Astrocyte (in vitro differentiated cells and primary cell): ENCODE results near the gene ATP5F1D. TPM values are rescaled to one million over a fixed set of nuclear protein-coding genes. Genes with fewer than 3 reads are reported as not detected.
A peak's percentile ranks its signal among the peaks of the same experiment; 100 is the strongest.

Experiments
- DNase-seq: peaks from one replicate; pipeline ENCODE4 v3.0.0-alpha.2; 2010; ENCODE audit warnings: low read depth
- FAIRE-seq: peaks from 2 replicates; lab custom pipeline; 2011; peaks lifted over from hg19 to GRCh38; lab: Jason Lieb, UNC
- H2AFZ ChIP-seq: 2 replicates; pipeline ENCODE4 v1.6.0; 2012; ENCODE audit warnings: low read depth, low read length, inconsistent platforms
- H3K27ac ChIP-seq: 2 replicates; pipeline ENCODE4 v1.5.1; 2011; ENCODE audit warnings: low read depth, low read length, inconsistent platforms
- H3K27me3 ChIP-seq: 2 replicates; pipeline ENCODE4 v1.6.0; 2011; ENCODE audit warnings: low read length, inconsistent platforms; ENCODE audit not compliant: insufficient read depth
- H3K36me3 ChIP-seq: 2 replicates; pipeline ENCODE4 v1.5.1; 2011; ENCODE audit warnings: low read length, inconsistent platforms; ENCODE audit not compliant: insufficient read depth
- H3K4me1 ChIP-seq: 2 replicates; pipeline ENCODE4 v1.5.1; 2011; ENCODE audit warnings: low read length, inconsistent platforms; ENCODE audit not compliant: insufficient read depth
- H3K4me2 ChIP-seq: 2 replicates; pipeline ENCODE4 v1.6.0; 2012; ENCODE audit warnings: low read length, inconsistent platforms
- H3K4me3 ChIP-seq: 2 replicates; pipeline ENCODE4 v1.5.1; 2011; ENCODE audit warnings: low read depth, mild to moderate bottlenecking, low read length, inconsistent platforms; ENCODE audit not compliant: insufficient read depth
- H3K79me2 ChIP-seq: 2 replicates; pipeline ENCODE4 v1.6.0; 2012; ENCODE audit warnings: mild to moderate bottlenecking, low read length, inconsistent platforms; ENCODE audit not compliant: insufficient read depth
- H3K9ac ChIP-seq: 2 replicates; pipeline ENCODE4 v1.6.0; 2012; ENCODE audit warnings: mild to moderate bottlenecking, low read length, inconsistent platforms
- H3K9me3 ChIP-seq: 2 replicates; pipeline ENCODE4 v1.5.1; 2012; ENCODE audit warnings: low read depth, mild to moderate bottlenecking, low read length, inconsistent platforms; ENCODE audit not compliant: insufficient read depth
- H4K20me1 ChIP-seq: 2 replicates; pipeline ENCODE4 v1.6.0; 2012; ENCODE audit warnings: low read length, inconsistent platforms; ENCODE audit not compliant: insufficient read depth
- H3K27ac Mint-ChIP-seq: one replicate; pipeline ENCODE4 v1.8.0; 2021; ENCODE audit warnings: mild to moderate bottlenecking, mixed read lengths; ENCODE audit not compliant: unreplicated experiment
- H3K27me3 Mint-ChIP-seq: one replicate; pipeline ENCODE4 v1.8.0; 2021; ENCODE audit warnings: low read depth, mixed read lengths; ENCODE audit not compliant: unreplicated experiment
- H3K36me3 Mint-ChIP-seq: one replicate; pipeline ENCODE4 v1.8.0; 2021; ENCODE audit warnings: low read depth, mixed read lengths; ENCODE audit not compliant: unreplicated experiment
- H3K4me1 Mint-ChIP-seq: one replicate; pipeline ENCODE4 v1.8.0; 2021; ENCODE audit warnings: low read depth, mixed read lengths; ENCODE audit not compliant: unreplicated experiment
- H3K4me3 Mint-ChIP-seq: one replicate; pipeline ENCODE4 v1.8.0; 2021; ENCODE audit warnings: mild to moderate bottlenecking, moderate library complexity, mixed read lengths; ENCODE audit not compliant: unreplicated experiment
- H3K9me3 Mint-ChIP-seq: one replicate; pipeline ENCODE4 v1.8.0; 2021; ENCODE audit warnings: mild to moderate bottlenecking, mixed read lengths; ENCODE audit not compliant: unreplicated experiment
- CTCF ChIP-seq: IDR thresholded peaks from 2 replicates; pipeline ENCODE4 v1.5.1; 2011; ENCODE audit warnings: low read depth, mild to moderate bottlenecking, inconsistent platforms, low read length, moderate library complexity; ENCODE audit not compliant: insufficient read depth
- EZH2 ChIP-seq: IDR thresholded peaks from 2 replicates; pipeline ENCODE4 v1.6.1; 2012; ENCODE audit warnings: mild to moderate bottlenecking, low read length, inconsistent platforms; ENCODE audit not compliant: insufficient read depth
- total RNA-seq: library from RNA; stranded (reverse); gene quantifications from 2 replicates; pipeline ENCODE4 v1.2.1, GENCODE V29; 2021

The ATP5F1D gene
- total RNA-seq, 1 donor from 2014 or later = 154 TPM

- Mint-ChIP-seq H3K27me3 (no peaks in the 10 kb centered on the region), H3K9me3 (no peaks in the 10 kb centered on the region), H3K4me1 (peaks cover 28% of the 10 kb centered on the region), H3K36me3 (peaks cover 9% of the 10 kb centered on the region), H3K4me3 (peak overlapping the region; percentile 75), H3K27ac (peak overlapping the region; percentile 58)
- Histone ChIP-seq H4K20me1 (peaks cover 35% of the 10 kb centered on the region), H3K27me3 (no peaks in the 10 kb centered on the region), H3K27ac (no peak overlapping the region), H3K79me2 (peaks cover 33% of the 10 kb centered on the region), H3K36me3 (peaks cover 11% of the 10 kb centered on the region), H3K9me3 (no peaks in the 10 kb centered on the region), H3K4me1 (peaks cover 70% of the 10 kb centered on the region), H3K4me2 (peak overlapping the region; percentile 93), H2AFZ (no peak overlapping the region), H3K9ac (peak overlapping the region; percentile 75), H3K4me3 (peak overlapping the region; percentile 53)
- FAIRE-seq = no peak
- TF ChIP-seq CTCF (no peak), EZH2 (no peak)
- DNase-seq = no peak
Observed at GRCh38 chr19:1267477-1268225, 26.1 kb downstream of the ATP5F1D start.

DNA sequence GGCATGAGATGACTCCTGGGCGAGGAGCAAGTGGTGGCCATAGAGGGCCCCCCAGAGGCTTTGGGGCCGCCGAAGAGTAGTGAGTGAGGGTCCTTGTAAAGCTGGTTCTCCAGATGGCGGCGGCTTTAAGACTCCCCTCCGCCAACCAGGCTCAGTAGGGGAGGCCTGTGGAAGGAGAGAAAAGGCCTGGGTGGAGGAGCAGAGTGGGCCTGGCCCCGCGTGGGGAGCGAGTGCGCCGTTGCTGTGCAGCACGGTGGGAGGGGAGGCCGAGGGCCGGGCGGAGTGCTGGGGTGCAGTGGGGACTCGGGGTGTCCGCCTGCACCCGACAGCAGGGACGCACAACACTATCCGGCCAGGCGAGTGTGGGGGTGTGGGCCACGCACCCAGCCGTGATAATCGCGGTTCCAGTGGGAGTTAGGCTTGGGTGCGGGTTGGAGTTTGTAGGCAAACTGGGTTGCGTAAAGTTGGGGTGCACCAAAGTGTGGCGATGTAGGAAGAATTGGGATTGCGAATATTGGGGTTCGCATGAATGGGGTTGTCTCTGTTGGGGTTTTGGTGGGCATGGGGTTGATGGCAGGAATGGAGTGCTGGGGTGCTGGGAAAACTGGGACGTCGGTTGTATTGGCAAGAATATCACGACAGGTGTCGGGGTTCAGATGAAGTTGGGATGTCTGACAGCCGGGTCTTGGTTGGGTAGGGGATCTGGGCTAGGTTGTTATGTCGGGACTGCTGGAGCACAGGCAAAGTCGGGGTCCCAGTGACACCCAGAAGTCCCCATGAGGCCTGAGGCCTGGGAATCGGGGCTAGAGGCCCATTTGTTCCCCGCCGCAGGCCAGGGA is 26.9 kb downstream of the ATP5F1D start:
- no peak overlapping the region for H3K4me3 ChIP-seq
- H3K4me2 ChIP-seq = peak overlapping the region; percentile 93

More for the DNA sequence above, 26.9 kb downstream of the ATP5F1D start:
- Histone ChIP-seq H3K9me3 (no peaks in the 10 kb centered on the region), H2AFZ (no peak overlapping the region), H3K4me1 (peaks cover 70% of the 10 kb centered on the region), H3K79me2 (peaks cover 41% of the 10 kb centered on the region), H3K9ac (peak overlapping the region; percentile 75), H3K27ac (peak overlapping the region; percentile 59), H3K36me3 (peaks cover 15% of the 10 kb centered on the region), H4K20me1 (peaks cover 43% of the 10 kb centered on the region), H3K27me3 (no peaks in the 10 kb centered on the region)
- Mint-ChIP-seq H3K36me3 (peaks cover 14% of the 10 kb centered on the region), H3K4me3 (peak overlapping the region; percentile 73), H3K4me1 (peaks cover 28% of the 10 kb centered on the region), H3K9me3 (no peaks in the 10 kb centered on the region), H3K27me3 (no peaks in the 10 kb centered on the region), H3K27ac (peak overlapping the region; percentile 36)
- FAIRE-seq = no peak
- TF ChIP-seq EZH2 = no peak
- no peak for TF ChIP-seq CTCF
- no peak for DNase-seq
